Activated naive CD4-positive, alpha-beta T cell treated with anti-CD3 and anti-CD28 coated beads, Interleukin-2, amount 10 ng/mL, durations not matched to agents 7 days and 5 days (primary cell): Measurements from ENCODE around the gene TSKU.
A peak's percentile ranks its signal among the peaks of the same experiment; 100 is the strongest.
"Not testable (repeated sequence)": the region's sequence is repeated elsewhere in the genome, so short reads cannot be mapped to it uniquely, and the experiment has no call there.

Experiments used
- CTCF ChIA-PET: fragments of 350-600 bp; sonication (Branson Sonifier 250); formaldehyde crosslinking; loops from one replicate; lab custom pipeline; 2021; ENCODE audit warnings: antibody characterized with exemption; lab: Charles Lee
- DNase-seq: peaks from one replicate; pipeline ENCODE4 v3.0.0-alpha.2; 2020
- H3K27ac Mint-ChIP-seq: one replicate; pipeline ENCODE4 v1.8.0; 2021; ENCODE audit warnings: mild to moderate bottlenecking, moderate library complexity, mixed read lengths
- H3K27me3 Mint-ChIP-seq: one replicate; pipeline ENCODE4 v1.8.0; 2021; ENCODE audit warnings: mild to moderate bottlenecking, mixed read lengths
- H3K36me3 Mint-ChIP-seq: one replicate; pipeline ENCODE4 v1.8.0; 2021; ENCODE audit warnings: mixed read lengths
- H3K4me1 Mint-ChIP-seq: one replicate; pipeline ENCODE4 v1.8.0; 2021; ENCODE audit warnings: mixed read lengths
- H3K4me3 Mint-ChIP-seq: one replicate; pipeline ENCODE4 v1.8.0; 2021; ENCODE audit warnings: mild to moderate bottlenecking, moderate library complexity, mixed read lengths
- H3K9me3 Mint-ChIP-seq: one replicate; pipeline ENCODE4 v1.8.0; 2021; ENCODE audit warnings: mixed read lengths

The TSKU gene

GRCh38 chr11:76783294-76783895, at the start of gene TSKU:
TSKU (plus strand) TSS chr11:76783356; CDS start chr11:76795617, 12,261 bp downstream.
- DNase-seq, result no peak
- CTCF ChIA-PET, result interaction anchor here (1.0 to 1.4 kb wide), 2 partner anchors 62 to 279 kb away, joined by 3 read pairs; no protein-coding TSS in a partner anchor
- Mint-ChIP-seq H3K36me3 (no peaks in the 10 kb centered on the region), H3K9me3 (no peaks in the 10 kb centered on the region), H3K27me3 (peaks cover 98% of the 10 kb centered on the region), H3K4me3 (peak within 1 kb of the TSS; percentile 78), H3K4me1 (peaks cover 27% of the 10 kb centered on the region), H3K27ac (peak within 1 kb of the TSS; percentile 90)

- not testable (repeated sequence) for H3K9me3 Mint-ChIP-seq, H3K27ac Mint-ChIP-seq, H3K4me3 Mint-ChIP-seq, H3K36me3 Mint-ChIP-seq, H3K4me1 Mint-ChIP-seq
- DNase-seq, result peak; percentile 72
- H3K27me3 Mint-ChIP-seq, result peaks cover 26% of the 10 kb centered on the region
- CTCF ChIA-PET, result interaction anchor here (0.7 to 8.7 kb wide), 19 partner anchors 8 to 357 kb away, joined by 3 to 151 read pairs (median 4); no protein-coding TSS in a partner anchor
These were observed 49.2 kb upstream of the TSKU start for GRCh38 chr11:76733906-76734305.

GRCh38 chr11:76734456-76735420, 48.4 kb upstream of the TSKU start:
- CTCF ChIA-PET, result interaction anchor here (0.5 to 8.7 kb wide), 22 partner anchors 8 to 356 kb away, joined by 3 to 151 read pairs (median 4); no protein-coding TSS in a partner anchor
- H3K27me3 Mint-ChIP-seq, result peaks cover 27% of the 10 kb centered on the region
- H3K4me1 Mint-ChIP-seq, result peaks cover 6% of the 10 kb centered on the region
- no peaks in the 10 kb centered on the region for H3K9me3 Mint-ChIP-seq
- H3K36me3 Mint-ChIP-seq, result no peaks in the 10 kb centered on the region
- H3K27ac Mint-ChIP-seq, result no peak overlapping the region
- no peak overlapping the region for H3K4me3 Mint-ChIP-seq
- no peak for DNase-seq

GRCh38 chr11:76735841-76736240, 47.3 kb upstream of the TSKU start:
- H3K27ac Mint-ChIP-seq, result no peak overlapping the region
- H3K36me3 Mint-ChIP-seq, result no peaks in the 10 kb centered on the region
- no peak overlapping the region for H3K4me3 Mint-ChIP-seq
- no peaks in the 10 kb centered on the region for H3K9me3 Mint-ChIP-seq
- CTCF ChIA-PET, result interaction anchor here (0.7 to 8.7 kb wide), 8 partner anchors 13 to 355 kb away, joined by 3 to 151 read pairs (median 12); no protein-coding TSS in a partner anchor
- no peak for DNase-seq
- H3K4me1 Mint-ChIP-seq, result peaks cover 9% of the 10 kb centered on the region
- H3K27me3 Mint-ChIP-seq, result peaks cover 19% of the 10 kb centered on the region

GRCh38 chr11:76736266-76736665, 46.9 kb upstream of the TSKU start:
- H3K36me3 Mint-ChIP-seq, result no peaks in the 10 kb centered on the region
- CTCF ChIA-PET, result interaction anchor here (2.7 to 8.7 kb wide), 6 partner anchors 30 to 355 kb away, joined by 8 to 151 read pairs (median 14); no protein-coding TSS in a partner anchor
- H3K27me3 Mint-ChIP-seq, result peaks cover 19% of the 10 kb centered on the region
- H3K27ac Mint-ChIP-seq, result no peak overlapping the region
- no peak overlapping the region for H3K4me3 Mint-ChIP-seq
- H3K4me1 Mint-ChIP-seq, result peaks cover 9% of the 10 kb centered on the region
- H3K9me3 Mint-ChIP-seq, result no peaks in the 10 kb centered on the region
- no peak for DNase-seq

GRCh38 chr11:76736773-76737495, 46.2 kb upstream of the TSKU start:
- Mint-ChIP-seq H3K27ac (no peak overlapping the region), H3K9me3 (no peaks in the 10 kb centered on the region), H3K36me3 (no peaks in the 10 kb centered on the region), H3K4me3 (no peak overlapping the region), H3K27me3 (peaks cover 15% of the 10 kb centered on the region), H3K4me1 (peaks cover 9% of the 10 kb centered on the region)
- no peak for DNase-seq
- CTCF ChIA-PET, result interaction anchor here (2.9 to 8.7 kb wide), 4 partner anchors 30 to 354 kb away, joined by 8 to 151 read pairs (median 26); no protein-coding TSS in a partner anchor

GRCh38 chr11:76738618-76739240, 44.4 kb upstream of the TSKU start:
- DNase-seq, result no peak
- Mint-ChIP-seq H3K4me1 (peaks cover 9% of the 10 kb centered on the region), H3K4me3 (no peak overlapping the region), H3K27me3 (peaks cover 15% of the 10 kb centered on the region), H3K36me3 (no peaks in the 10 kb centered on the region), H3K27ac (no peak overlapping the region), H3K9me3 (no peaks in the 10 kb centered on the region)
- CTCF ChIA-PET, result interaction anchor here (1.5 to 8.7 kb wide), 2 partner anchors 62 to 64 kb away, joined by 3 to 151 read pairs; no protein-coding TSS in a partner anchor

- peaks cover 7% of the 10 kb centered on the region for H3K4me1 Mint-ChIP-seq
- no peak overlapping the region for H3K4me3 Mint-ChIP-seq
- H3K27me3 Mint-ChIP-seq, result peaks cover 25% of the 10 kb centered on the region
- CTCF ChIA-PET, result interaction anchor here (1.3 to 1.5 kb wide), 2 partner anchors 18 to 63 kb away, joined by 3 read pairs; no protein-coding TSS in a partner anchor
- no peaks in the 10 kb centered on the region for H3K36me3 Mint-ChIP-seq
- H3K27ac Mint-ChIP-seq, result no peak overlapping the region
- no peak for DNase-seq
- no peaks in the 10 kb centered on the region for H3K9me3 Mint-ChIP-seq
These were observed 43.4 kb upstream of the TSKU start for GRCh38 chr11:76739798-76740197.

- H3K27ac Mint-ChIP-seq, result no peak overlapping the region
- H3K27me3 Mint-ChIP-seq, result peaks cover 30% of the 10 kb centered on the region
- H3K9me3 Mint-ChIP-seq, result no peaks in the 10 kb centered on the region
- no peak overlapping the region for H3K4me3 Mint-ChIP-seq
- H3K36me3 Mint-ChIP-seq, result no peaks in the 10 kb centered on the region
- CTCF ChIA-PET, result no interaction called here
- DNase-seq, result no peak
- H3K4me1 Mint-ChIP-seq, result peaks cover 7% of the 10 kb centered on the region
These were observed 42.4 kb upstream of the TSKU start for GRCh38 chr11:76740772-76741171.

GRCh38 chr11:76742902-76743301, 40.3 kb upstream of the TSKU start:
- H3K27me3 Mint-ChIP-seq, result peaks cover 31% of the 10 kb centered on the region
- H3K36me3 Mint-ChIP-seq, result no peaks in the 10 kb centered on the region
- H3K4me3 Mint-ChIP-seq, result no peak overlapping the region
- DNase-seq, result no peak
- peaks cover 3% of the 10 kb centered on the region for H3K4me1 Mint-ChIP-seq
- H3K9me3 Mint-ChIP-seq, result no peaks in the 10 kb centered on the region
- CTCF ChIA-PET, result interaction anchor here (0.7 to 1.2 kb wide), 2 partner anchors 9 to 302 kb away, joined by 3 to 4 read pairs; no protein-coding TSS in a partner anchor
- H3K27ac Mint-ChIP-seq, result no peak overlapping the region

- no peaks in the 10 kb centered on the region for H3K9me3 Mint-ChIP-seq
- no peak overlapping the region for H3K27ac Mint-ChIP-seq
- CTCF ChIA-PET, result no interaction called here
- no peaks in the 10 kb centered on the region for H3K36me3 Mint-ChIP-seq
- peaks cover 29% of the 10 kb centered on the region for H3K27me3 Mint-ChIP-seq
- peaks cover 3% of the 10 kb centered on the region for H3K4me1 Mint-ChIP-seq
- DNase-seq, result no peak
- no peak overlapping the region for H3K4me3 Mint-ChIP-seq
These were observed 38.7 kb upstream of the TSKU start for GRCh38 chr11:76744186-76745043.

- Mint-ChIP-seq H3K27ac (no peak overlapping the region), H3K9me3 (no peaks in the 10 kb centered on the region), H3K4me1 (peaks cover 3% of the 10 kb centered on the region), H3K4me3 (no peak overlapping the region), H3K36me3 (no peaks in the 10 kb centered on the region), H3K27me3 (peaks cover 29% of the 10 kb centered on the region)
- DNase-seq, result no peak
- CTCF ChIA-PET, result no interaction called here
These were observed 38.1 kb upstream of the TSKU start for GRCh38 chr11:76745044-76745376.
